Right atrium auricular region (tissue), 2 donors: ENCODE data around the gene UNCX. TPM values are rescaled to one million over a fixed set of nuclear protein-coding genes. Genes with fewer than 3 reads are reported as not detected.

Experiments
- DNase-seq: peaks from one replicate; pipeline ENCODE4 v3.0.0-alpha.2; 2019; ENCODE audit warnings: low spot score
- H3K27ac ChIP-seq, 2 donors: fragments of 200-600 bp; sonication (generic); 1 replicate in 1 of 2; 2 replicates in 1 of 2; pipeline ENCODE4 v1.5.1; 2016 to 2019
- H3K27me3 ChIP-seq, 2 donors: fragments of 200-600 bp; sonication (generic); one replicate each; pipeline versions ENCODE4 v1.5.1 to v1.6.0; 2017 to 2019
- H3K36me3 ChIP-seq: fragments of 200-600 bp; sonication (generic); one replicate; pipeline ENCODE4 v1.5.1; 2016
- H3K4me1 ChIP-seq, 2 donors: fragments of 200-600 bp; sonication (generic); one replicate each; pipeline versions ENCODE4 v1.5.1 to v1.6.0; 2017 to 2019
- H3K4me3 ChIP-seq, 2 donors: fragments of 200-600 bp; sonication (generic); 1 replicate in 1 of 2; 2 replicates in 1 of 2; pipeline ENCODE4 v1.5.1; 2017 to 2019; ENCODE audit warnings: mild to moderate bottlenecking in 1 of 2, moderate library complexity in 1 of 2
- H3K9me3 ChIP-seq, 2 donors: fragments of 200-600 bp; sonication (generic); one replicate each; pipeline ENCODE4 v1.5.1; 2019
- CTCF ChIP-seq, 2 donors: fragments of 200-600 bp; sonication (generic); IDR thresholded peaks; one replicate each; pipeline ENCODE4 v1.5.1; 2019; ENCODE audit warnings: antibody characterized with exemption in 2 of 2
- total RNA-seq, 2 donors: library from RNA; depleted of rRNA; stranded (reverse); fragments of >200 nt; gene quantifications; one replicate each; pipeline ENCODE4 v1.1.0, GENCODE V29; 2016

UNCX gene
- total RNA-seq, 2 donors from 2014 or later: not detected

- Histone ChIP-seq H3K27ac (no peak overlapping the region), H3K9me3 (no peaks in the 10 kb centered on the region), H3K4me3 (no peak overlapping the region), H3K27me3 (peaks cover 66 to 89% of the 10 kb centered on the region in 2 donors), H3K4me1 (peaks cover 0 to 37% of the 10 kb centered on the region in 2 donors), H3K36me3 (no peaks in the 10 kb centered on the region)
- TF ChIP-seq CTCF (IDR thresholded peaks at IDR 0.05): no peak
- no peak for DNase-seq
Observed at GRCh38 chr7:1238450-1238882, 5.8 kb downstream of the UNCX start.

- peaks cover 0 to 37% of the 10 kb centered on the region in 2 donors for H3K4me1 ChIP-seq
- H3K36me3 ChIP-seq: no peaks in the 10 kb centered on the region
- no peak overlapping the region for H3K4me3 ChIP-seq
- no peak for TF ChIP-seq CTCF (IDR thresholded peaks at IDR 0.05)
- H3K27ac ChIP-seq: no peak overlapping the region
- peaks cover 66 to 89% of the 10 kb centered on the region in 2 donors for H3K27me3 ChIP-seq
- H3K9me3 ChIP-seq: no peaks in the 10 kb centered on the region
- DNase-seq: no peak
Observed at GRCh38 chr7:1238931-1239802, 6.5 kb downstream of the UNCX start.

GRCh38 chr7:1239803-1240516, 7.3 kb downstream of the UNCX start:
- TF ChIP-seq CTCF (IDR thresholded peaks at IDR 0.05): no peak
- Histone ChIP-seq H3K27me3 (peaks cover 69 to 89% of the 10 kb centered on the region in 2 donors), H3K4me1 (peaks cover 0 to 36% of the 10 kb centered on the region in 2 donors), H3K9me3 (no peaks in the 10 kb centered on the region), H3K36me3 (no peaks in the 10 kb centered on the region), H3K27ac (no peak overlapping the region), H3K4me3 (no peak overlapping the region)
- no peak for DNase-seq

- DNase-seq: no peak
- Histone ChIP-seq H3K27me3 (peaks cover 62 to 89% of the 10 kb centered on the region in 2 donors), H3K9me3 (no peaks in the 10 kb centered on the region), H3K4me3 (no peak overlapping the region), H3K36me3 (no peaks in the 10 kb centered on the region), H3K4me1 (peaks cover 0 to 29% of the 10 kb centered on the region in 2 donors), H3K27ac (no peak overlapping the region)
- TF ChIP-seq CTCF (IDR thresholded peaks at IDR 0.05): no peak
Observed at GRCh38 chr7:1240517-1241257, 8.0 kb downstream of the UNCX start.

- no peak for TF ChIP-seq CTCF (IDR thresholded peaks at IDR 0.05)
- DNase-seq: no peak
- Histone ChIP-seq H3K27me3 (peaks cover 61 to 93% of the 10 kb centered on the region in 2 donors), H3K9me3 (no peaks in the 10 kb centered on the region), H3K36me3 (no peaks in the 10 kb centered on the region), H3K4me1 (peaks cover 0 to 27% of the 10 kb centered on the region in 2 donors), H3K4me3 (no peak overlapping the region), H3K27ac (no peak overlapping the region)
Observed at GRCh38 chr7:1241258-1241602, 8.6 kb downstream of the UNCX start.
